T-helper 2 cell treated with Interferon-gamma antibody and Interleukin-4, amounts not matched to agents 5 μg/mL and 100 μg/mL, for 36 hours (primary cell): ENCODE results near the gene JADE3.
"Not testable (repeated sequence)": the region's sequence is repeated elsewhere in the genome, so short reads cannot be mapped to it uniquely, and the experiment has no call there.

Experiments used
- DNase-seq: peaks from one replicate; pipeline ENCODE4 v3.0.0; 2021; ENCODE audit warnings: low spot score
- H3K27ac Mint-ChIP-seq: one replicate; pipeline ENCODE4 v1.8.0; 2021; ENCODE audit warnings: mild to moderate bottlenecking, mixed read lengths
- H3K27me3 Mint-ChIP-seq: one replicate; pipeline ENCODE4 v1.8.0; 2021; ENCODE audit warnings: low read depth, mixed read lengths
- H3K36me3 Mint-ChIP-seq: one replicate; pipeline ENCODE4 v1.8.0; 2021; ENCODE audit warnings: low read depth, mixed read lengths
- H3K4me1 Mint-ChIP-seq: one replicate; pipeline ENCODE4 v1.8.0; 2021; ENCODE audit warnings: low read depth, mixed read lengths
- H3K4me3 Mint-ChIP-seq: one replicate; pipeline ENCODE4 v1.8.0; 2022; ENCODE audit warnings: mild to moderate bottlenecking, moderate library complexity, mixed read lengths
- H3K9me3 Mint-ChIP-seq: one replicate; pipeline ENCODE4 v1.8.0; 2021; ENCODE audit warnings: mixed read lengths

JADE3 gene

DNA sequence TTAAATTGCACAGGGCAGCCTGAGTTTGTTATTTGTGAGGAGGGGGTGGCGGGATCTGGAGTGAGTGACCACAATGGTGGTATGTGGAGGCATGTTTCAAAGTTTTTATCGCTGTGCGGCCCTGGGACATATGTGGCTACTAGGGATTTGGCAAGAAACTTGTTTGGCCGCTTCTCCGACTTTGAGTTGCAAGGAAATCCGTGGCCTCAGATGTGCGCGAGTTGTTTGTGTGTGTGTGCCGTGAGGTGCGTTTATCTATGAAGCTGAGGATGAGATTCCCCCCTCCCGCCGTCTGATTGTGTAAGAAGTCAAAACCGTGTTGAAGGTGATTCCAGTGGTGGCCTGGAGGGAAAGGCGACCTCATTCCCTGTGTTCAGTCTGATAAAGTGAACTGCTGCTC lies 1.4 kb downstream of the JADE3 start:
- peaks cover 5% of the 10 kb centered on the region for H3K4me1 Mint-ChIP-seq
- no peak overlapping the region for H3K27ac Mint-ChIP-seq

DNA sequence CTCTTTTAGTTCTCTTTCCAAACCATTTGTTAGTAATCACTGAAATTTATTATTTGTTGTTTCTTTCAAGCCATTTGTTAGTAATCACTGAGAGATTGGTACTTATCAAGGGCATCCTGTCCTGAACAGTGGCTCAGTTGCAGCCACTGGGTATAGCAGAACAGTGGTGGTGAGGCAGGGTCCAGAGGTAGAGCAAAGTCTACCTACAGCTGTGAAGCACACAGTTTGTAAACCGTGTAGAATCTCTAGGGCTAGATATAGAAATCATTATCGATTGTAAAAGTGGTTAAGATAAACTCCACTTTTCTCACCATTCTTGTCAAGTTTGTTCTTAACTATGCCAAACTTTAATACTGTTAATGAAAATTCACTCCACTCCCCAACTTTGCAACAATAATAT lies 4.1 kb downstream of the JADE3 start:
- H3K36me3 Mint-ChIP-seq, result no peaks in the 10 kb centered on the region
- peaks cover 6% of the 10 kb centered on the region for H3K9me3 Mint-ChIP-seq
- H3K27ac Mint-ChIP-seq, result no peak overlapping the region
- no peak overlapping the region for H3K4me3 Mint-ChIP-seq
- peaks cover 5% of the 10 kb centered on the region for H3K4me1 Mint-ChIP-seq
- DNase-seq, result no peak
- peaks cover 35% of the 10 kb centered on the region for H3K27me3 Mint-ChIP-seq

More for the DNA sequence above, 1.4 kb downstream of the JADE3 start:
- Mint-ChIP-seq H3K9me3 (no peaks in the 10 kb centered on the region), H3K4me3 (peak overlapping the region; percentile 79), H3K27me3 (peaks cover 52% of the 10 kb centered on the region), H3K36me3 (no peaks in the 10 kb centered on the region)
- no peak for DNase-seq

DNA sequence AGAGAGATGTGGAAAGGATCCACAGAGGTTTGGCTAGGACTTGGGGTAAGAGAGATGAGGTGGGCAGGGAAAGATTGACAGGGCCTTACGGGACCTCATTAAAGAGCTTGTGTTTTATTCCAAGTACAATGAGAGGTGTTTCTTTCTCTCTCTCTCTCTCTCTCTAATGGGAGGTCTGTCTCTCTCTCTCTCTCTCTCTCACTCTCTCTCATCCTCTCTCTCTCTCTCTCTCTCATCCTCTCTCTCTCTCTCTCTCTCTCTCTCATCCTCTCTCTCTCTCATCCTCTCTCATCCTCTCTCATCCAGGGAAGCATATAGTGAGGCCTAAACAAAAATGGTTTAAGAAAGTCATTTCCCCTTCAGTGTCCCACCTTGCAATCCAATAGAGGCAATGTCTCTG lies 5.4 kb downstream of the JADE3 start:
- peaks cover 6% of the 10 kb centered on the region for H3K9me3 Mint-ChIP-seq
- no peaks in the 10 kb centered on the region for H3K36me3 Mint-ChIP-seq
- no peak overlapping the region for H3K4me3 Mint-ChIP-seq
- no peak overlapping the region for H3K27ac Mint-ChIP-seq
- H3K27me3 Mint-ChIP-seq, result peaks cover 36% of the 10 kb centered on the region
- peaks cover 5% of the 10 kb centered on the region for H3K4me1 Mint-ChIP-seq
- no peak for DNase-seq

DNA sequence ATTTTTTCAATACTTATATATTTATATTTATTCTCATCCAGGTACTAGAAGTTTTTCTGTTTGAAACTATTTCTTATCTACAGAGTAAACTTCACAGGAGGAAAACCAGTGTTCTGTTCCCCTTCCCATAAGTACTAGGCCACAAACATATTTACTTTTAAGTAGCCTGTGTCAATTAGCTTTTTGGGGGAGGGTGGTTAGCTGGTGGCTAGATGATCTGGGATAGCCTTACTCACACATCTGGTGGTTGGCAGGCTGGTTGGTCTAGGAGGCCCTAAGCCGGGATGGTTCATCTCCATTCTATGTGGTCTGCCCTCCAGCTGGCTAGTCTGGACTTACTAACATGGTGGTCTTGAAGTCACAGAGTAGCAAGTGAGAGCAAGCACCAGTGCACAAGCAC lies 6.2 kb downstream of the JADE3 start:
- Mint-ChIP-seq H3K4me1 (peaks cover 4% of the 10 kb centered on the region), H3K36me3 (no peaks in the 10 kb centered on the region), H3K4me3 (no peak overlapping the region), H3K9me3 (peaks cover 6% of the 10 kb centered on the region), H3K27ac (no peak overlapping the region), H3K27me3 (peaks cover 36% of the 10 kb centered on the region)
- DNase-seq, result no peak

DNA sequence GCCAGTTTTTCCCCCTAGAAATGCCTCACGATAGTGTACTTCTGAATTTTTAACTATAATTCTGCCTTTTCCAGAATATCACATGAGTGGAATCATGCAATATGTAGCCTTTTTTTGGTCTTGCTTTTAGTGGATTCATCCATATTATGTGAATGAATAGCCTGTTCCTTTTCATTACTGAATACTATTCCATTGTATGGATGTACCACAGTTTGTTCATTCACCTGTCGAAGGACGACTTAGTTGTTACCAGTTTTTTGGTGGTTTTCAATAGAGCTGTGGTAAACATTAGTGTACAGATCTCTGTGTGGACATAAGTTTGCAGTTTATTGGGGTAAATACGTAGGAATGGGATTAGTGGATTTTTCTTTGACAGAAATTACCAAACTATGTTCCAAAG lies 8.0 kb downstream of the JADE3 start:
- peaks cover 6% of the 10 kb centered on the region for H3K9me3 Mint-ChIP-seq
- no peak for DNase-seq
- no peak overlapping the region for H3K4me3 Mint-ChIP-seq
- peaks cover 20% of the 10 kb centered on the region for H3K27me3 Mint-ChIP-seq
- H3K36me3 Mint-ChIP-seq, result no peaks in the 10 kb centered on the region
- no peaks in the 10 kb centered on the region for H3K4me1 Mint-ChIP-seq
- H3K27ac Mint-ChIP-seq, result no peak overlapping the region

DNA sequence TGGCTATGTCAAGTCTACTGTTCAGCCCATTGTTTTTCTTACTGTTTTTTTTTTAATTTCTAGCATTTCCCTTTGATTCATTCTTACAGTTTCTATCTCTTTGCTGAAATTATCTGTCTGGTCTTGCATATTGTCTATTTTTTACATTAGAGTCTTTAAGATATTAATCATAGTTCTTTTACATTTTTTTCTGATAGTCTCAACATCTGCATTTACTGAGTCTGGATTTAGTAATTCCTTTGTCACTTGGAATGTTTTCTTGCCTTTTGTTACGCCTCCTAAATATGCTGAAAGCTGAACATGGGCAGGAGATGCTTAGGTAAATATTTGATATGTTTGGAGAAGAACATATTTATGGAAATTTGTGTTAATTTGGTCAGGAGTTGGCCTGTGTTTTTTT lies 10.4 kb downstream of the JADE3 start:
- peaks cover 6% of the 10 kb centered on the region for H3K9me3 Mint-ChIP-seq
- H3K4me3 Mint-ChIP-seq, result no peak overlapping the region
- DNase-seq, result no peak
- H3K27ac Mint-ChIP-seq, result no peak overlapping the region
- peaks cover 9% of the 10 kb centered on the region for H3K27me3 Mint-ChIP-seq
- H3K4me1 Mint-ChIP-seq, result no peaks in the 10 kb centered on the region
- no peaks in the 10 kb centered on the region for H3K36me3 Mint-ChIP-seq

DNA sequence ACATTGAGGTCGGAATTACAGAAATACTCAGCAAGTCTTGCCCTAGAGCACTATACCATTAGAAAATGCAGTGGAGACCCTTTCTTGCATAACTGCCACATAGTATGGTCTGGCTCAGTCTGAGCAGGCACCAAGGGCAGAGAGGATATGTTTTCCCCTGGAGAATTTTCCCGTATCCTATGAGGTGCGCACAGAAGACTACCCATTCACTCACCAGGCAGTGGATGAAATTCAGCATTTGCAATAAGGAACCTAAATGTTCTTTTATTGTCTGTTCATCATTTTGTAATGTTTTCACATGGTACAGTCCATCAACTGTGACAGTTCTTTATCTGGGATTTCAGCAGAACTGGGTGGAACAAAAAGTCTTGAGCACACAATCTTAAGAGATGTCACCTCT lies 15.5 kb downstream of the JADE3 start:
- no peak overlapping the region for H3K4me3 Mint-ChIP-seq
- no peaks in the 10 kb centered on the region for H3K4me1 Mint-ChIP-seq
- no peak overlapping the region for H3K27ac Mint-ChIP-seq
- H3K9me3 Mint-ChIP-seq, result no peaks in the 10 kb centered on the region
- peaks cover 3% of the 10 kb centered on the region for H3K27me3 Mint-ChIP-seq
- DNase-seq, result no peak
- no peaks in the 10 kb centered on the region for H3K36me3 Mint-ChIP-seq

DNA sequence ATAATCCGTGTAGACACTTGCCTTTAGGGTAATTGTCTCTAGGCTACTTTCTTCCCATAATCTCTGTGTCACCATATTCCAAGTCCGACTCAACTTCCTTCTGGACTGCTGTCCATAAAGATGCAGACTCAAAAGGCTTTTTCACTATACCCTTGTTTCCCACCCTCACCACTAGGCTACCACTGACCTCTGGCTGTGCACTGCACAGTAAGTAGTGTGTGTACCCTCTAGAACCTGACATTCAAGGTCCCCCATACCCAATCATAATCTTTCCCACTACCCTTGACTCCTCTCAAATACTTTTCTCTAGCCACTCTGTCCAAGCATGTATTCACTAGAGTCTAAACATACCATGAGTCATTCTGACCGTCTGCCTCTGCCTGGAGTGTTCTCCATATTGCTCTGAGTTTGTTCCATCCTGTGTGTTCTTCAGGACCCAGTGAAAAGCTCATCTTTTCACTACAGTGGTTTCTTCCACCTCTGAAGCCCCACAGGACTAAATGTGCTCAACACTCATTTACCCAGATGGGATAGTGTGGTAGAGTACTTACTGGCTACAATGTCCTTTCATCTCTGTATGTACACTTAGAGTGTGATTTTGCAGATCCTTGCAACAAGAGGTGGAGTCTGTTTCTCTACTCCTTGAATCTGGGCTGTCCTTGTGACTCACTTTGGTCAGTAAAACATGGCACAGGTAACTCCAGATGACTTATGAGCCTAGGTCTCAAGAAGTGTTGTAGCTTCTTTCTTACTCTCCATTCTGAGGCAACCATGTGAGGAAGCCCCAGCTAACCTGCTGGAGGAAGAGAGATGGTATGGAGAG lies 17.4 kb downstream of the JADE3 start:
- H3K4me3 Mint-ChIP-seq, result no peak overlapping the region
- DNase-seq, result no peak

DNA sequence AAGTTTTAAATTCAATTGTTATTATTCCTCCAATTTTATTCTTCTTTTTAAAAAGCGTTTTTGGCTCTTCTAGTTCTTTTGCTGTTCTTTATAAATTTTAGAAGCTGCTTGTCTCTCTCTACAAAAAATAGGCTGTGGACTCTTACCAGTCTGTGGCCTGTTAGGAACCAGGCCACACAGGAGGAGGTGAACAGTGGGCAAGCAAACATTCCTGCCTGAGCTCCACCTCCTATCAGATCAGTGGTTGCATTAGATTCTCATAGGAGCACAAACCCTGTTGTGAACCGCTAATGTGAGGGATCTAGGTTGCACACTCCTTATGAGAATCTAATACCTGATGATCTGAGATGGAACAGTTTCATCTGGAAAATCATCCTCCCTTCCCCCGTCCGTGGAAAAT lies 23.1 kb downstream of the JADE3 start:
- Mint-ChIP-seq H3K9me3 (no peaks in the 10 kb centered on the region), H3K27me3 (peaks cover 10% of the 10 kb centered on the region), H3K4me1 (no peaks in the 10 kb centered on the region), H3K36me3 (no peaks in the 10 kb centered on the region), H3K27ac (no peak overlapping the region), H3K4me3 (no peak overlapping the region)
- DNase-seq, result no peak

More for the DNA sequence above, 17.4 kb downstream of the JADE3 start:
- Mint-ChIP-seq H3K27ac (no peak overlapping the region), H3K9me3 (no peaks in the 10 kb centered on the region), H3K36me3 (no peaks in the 10 kb centered on the region), H3K27me3 (peaks cover 3% of the 10 kb centered on the region), H3K4me1 (no peaks in the 10 kb centered on the region)

DNA sequence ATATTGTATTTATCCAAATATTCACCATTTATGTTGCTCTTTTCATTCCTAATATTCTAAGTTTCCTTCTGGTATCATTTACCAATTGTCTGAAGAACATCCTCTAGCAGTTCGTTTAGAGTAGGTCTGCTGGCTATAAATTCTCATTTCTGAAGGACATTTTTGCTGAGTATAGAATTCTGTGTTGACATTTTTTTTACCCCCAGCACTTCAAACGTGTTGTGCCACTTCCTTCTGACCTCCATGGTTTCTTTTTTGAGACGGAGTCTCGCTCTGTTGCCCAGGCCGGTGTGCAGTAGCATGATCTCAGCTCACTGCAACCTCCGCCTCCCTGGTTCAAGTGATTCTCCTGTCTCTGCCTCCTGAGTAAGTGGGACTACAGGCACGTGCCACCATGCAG lies 26.4 kb downstream of the JADE3 start:
- no peak overlapping the region for H3K27ac Mint-ChIP-seq
- no peaks in the 10 kb centered on the region for H3K9me3 Mint-ChIP-seq
- DNase-seq, result no peak
- H3K27me3 Mint-ChIP-seq, result peaks cover 18% of the 10 kb centered on the region
- H3K36me3 Mint-ChIP-seq, result no peaks in the 10 kb centered on the region
- H3K4me3 Mint-ChIP-seq, result no peak overlapping the region
- no peaks in the 10 kb centered on the region for H3K4me1 Mint-ChIP-seq

DNA sequence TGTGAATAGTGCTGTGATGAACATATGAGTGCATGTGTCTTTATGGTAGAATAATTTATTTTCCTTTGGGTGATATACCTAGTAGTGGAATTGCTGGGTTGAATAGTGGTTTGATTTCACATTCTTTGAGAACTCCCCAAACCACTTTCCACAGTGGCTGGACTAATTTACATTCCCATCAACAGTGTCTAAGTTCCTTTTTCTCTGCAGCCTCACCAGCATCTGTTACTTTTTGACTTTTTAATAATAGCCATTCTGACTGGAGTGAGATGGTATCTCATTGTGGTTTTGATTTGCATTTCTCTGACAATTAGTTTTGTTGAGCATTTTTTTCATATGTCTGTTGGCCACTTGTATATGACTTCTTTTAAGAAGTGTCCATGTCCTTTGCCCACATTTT lies 29.1 kb downstream of the JADE3 start:
- Mint-ChIP-seq H3K4me1 (no peaks in the 10 kb centered on the region), H3K36me3 (no peaks in the 10 kb centered on the region), H3K4me3 (no peak overlapping the region), H3K27me3 (peaks cover 15% of the 10 kb centered on the region), H3K27ac (no peak overlapping the region), H3K9me3 (no peaks in the 10 kb centered on the region)
- no peak for DNase-seq

DNA sequence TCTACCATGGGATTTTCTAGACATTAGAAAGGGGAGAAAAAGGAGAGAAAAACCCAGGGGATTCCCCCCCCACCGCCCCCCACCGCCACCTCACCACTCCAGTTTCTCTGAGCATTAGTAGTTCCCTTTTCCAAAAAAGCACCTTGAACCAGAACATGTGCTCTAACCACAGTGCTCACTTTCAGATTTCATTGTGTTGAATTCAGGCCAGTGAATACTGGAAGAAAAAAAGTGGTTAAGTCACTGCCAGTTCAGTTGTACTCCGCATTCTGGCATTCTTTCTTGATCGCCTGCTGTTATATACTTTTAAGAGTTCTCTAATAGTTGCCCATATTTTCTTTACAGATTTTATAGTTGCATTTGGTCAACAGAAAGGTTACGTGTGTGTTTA lies 40.9 kb downstream of the JADE3 start:
- no peak overlapping the region for H3K27ac Mint-ChIP-seq
- no peak for DNase-seq
- no peaks in the 10 kb centered on the region for H3K27me3 Mint-ChIP-seq
- no peaks in the 10 kb centered on the region for H3K9me3 Mint-ChIP-seq
- H3K4me1 Mint-ChIP-seq, result peaks cover 1% of the 10 kb centered on the region
- no peak overlapping the region for H3K4me3 Mint-ChIP-seq
- H3K36me3 Mint-ChIP-seq, result no peaks in the 10 kb centered on the region

DNA sequence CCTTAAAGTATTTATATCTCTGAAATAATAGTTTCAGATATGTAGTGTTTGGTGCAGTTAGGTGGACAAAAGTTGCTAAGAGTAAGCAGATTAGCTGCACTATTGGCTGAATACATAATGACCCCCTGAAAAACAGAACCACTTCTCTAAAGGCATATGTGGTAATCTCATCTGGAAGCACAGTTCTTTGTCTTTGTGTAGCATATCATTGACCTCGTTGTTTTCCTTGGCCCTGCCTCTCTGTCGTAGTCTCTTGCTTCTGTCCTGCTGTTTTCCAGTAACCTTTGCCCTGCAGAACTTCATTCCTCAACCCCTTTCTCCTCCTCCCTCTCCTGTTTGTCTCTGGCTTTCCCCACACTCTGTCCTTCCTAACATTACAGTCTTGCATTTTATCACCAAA lies 41.4 kb downstream of the JADE3 start:
- Mint-ChIP-seq H3K36me3 (no peaks in the 10 kb centered on the region), H3K9me3 (no peaks in the 10 kb centered on the region), H3K4me3 (no peak overlapping the region), H3K27ac (no peak overlapping the region), H3K27me3 (no peaks in the 10 kb centered on the region), H3K4me1 (peaks cover 1% of the 10 kb centered on the region)
- no peak for DNase-seq

DNA sequence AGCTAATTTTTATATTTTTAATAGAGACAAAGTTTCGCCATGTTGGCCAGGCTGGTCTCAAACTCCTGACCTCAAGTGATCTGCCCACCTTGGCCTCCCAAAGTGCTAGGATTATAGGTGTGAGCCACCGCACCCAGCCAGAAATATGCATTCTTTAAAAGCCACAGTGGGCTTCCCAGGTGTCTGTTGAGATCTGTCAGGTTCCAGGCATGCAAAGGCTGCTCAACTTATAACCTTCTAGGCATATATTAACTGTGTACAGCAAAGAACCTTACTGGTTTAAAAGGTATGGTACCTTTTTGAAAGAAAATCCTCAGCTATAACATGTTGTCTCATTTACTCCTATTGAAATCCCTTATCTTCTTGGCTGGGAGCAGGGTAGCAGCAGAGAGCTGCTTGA lies 42.5 kb downstream of the JADE3 start:
- H3K27me3 Mint-ChIP-seq, result no peaks in the 10 kb centered on the region
- H3K27ac Mint-ChIP-seq, result no peak overlapping the region
- H3K9me3 Mint-ChIP-seq, result no peaks in the 10 kb centered on the region
- H3K4me3 Mint-ChIP-seq, result no peak overlapping the region
- no peaks in the 10 kb centered on the region for H3K36me3 Mint-ChIP-seq
- no peak for DNase-seq
- H3K4me1 Mint-ChIP-seq, result peaks cover 1% of the 10 kb centered on the region

DNA sequence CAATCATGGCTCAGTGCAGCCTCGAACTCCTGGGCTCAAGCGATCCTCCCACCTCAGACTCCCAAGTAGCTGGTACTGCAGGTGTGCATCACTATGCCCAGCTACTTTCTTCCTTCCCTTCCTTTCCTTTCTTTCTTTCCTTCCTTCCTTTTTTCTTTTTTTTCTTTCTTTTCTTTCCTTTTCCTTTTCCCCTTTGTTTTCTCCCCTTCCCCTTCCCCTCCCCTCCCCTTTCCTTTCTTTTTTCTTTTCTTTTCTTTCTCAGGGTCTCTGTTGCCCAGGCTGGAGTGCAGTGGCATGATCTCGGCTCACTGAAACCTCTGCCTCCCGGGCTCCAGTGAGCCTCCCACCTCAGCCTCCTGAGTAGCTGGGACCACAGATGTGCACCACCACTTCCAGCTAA lies 44.4 kb downstream of the JADE3 start:
- not testable (repeated sequence) for H3K9me3 Mint-ChIP-seq, H3K36me3 Mint-ChIP-seq, H3K4me1 Mint-ChIP-seq, H3K27me3 Mint-ChIP-seq, DNase-seq, H3K4me3 Mint-ChIP-seq, H3K27ac Mint-ChIP-seq
